ENCODE results near the gene GLB1L2.

The GLB1L2 gene

DNA sequence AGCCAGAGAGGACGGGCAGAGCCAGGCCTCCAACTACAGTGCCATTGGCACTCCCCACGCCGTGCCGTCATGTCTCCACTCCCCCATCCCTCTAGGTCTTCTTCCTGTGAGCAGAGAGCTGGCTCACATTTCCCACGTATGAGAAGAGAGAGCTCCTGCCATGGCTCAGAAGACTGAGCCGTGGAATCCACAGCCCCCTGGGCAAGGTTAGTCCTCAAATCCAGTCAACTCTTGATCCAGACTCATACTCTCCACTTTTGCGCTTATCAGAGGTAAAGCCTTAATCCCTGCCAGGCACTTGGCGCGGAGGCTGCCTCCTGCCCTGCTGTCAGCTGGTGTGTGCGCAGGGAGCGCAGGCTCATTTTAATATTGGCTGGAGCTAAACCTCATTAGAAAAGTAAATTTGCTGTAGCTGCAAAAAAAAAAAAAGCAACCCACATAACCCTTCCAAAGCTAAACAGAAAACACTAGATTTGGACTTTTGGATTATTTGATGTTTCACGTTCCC, 75.6 kb downstream of the GLB1L2 start:
- no peak for TF ChIP-seq REST (IDR thresholded peaks at IDR 0.05; ENCODE audit: insufficient read depth in 1 of 2, low read depth in 2 of 2, low read length in 2 of 2)
- no peak for TF ChIP-seq TAF1 (IDR thresholded peaks at IDR 0.05; ENCODE audit: borderline replicate concordance, insufficient read depth, low read length)
- TF ChIP-seq POLR2AphosphoS5 (IDR thresholded peaks at IDR 0.05; ENCODE audit: low read depth, low read length) = no peak
- TF ChIP-seq SIN3A (IDR thresholded peaks at IDR 0.05; ENCODE audit: borderline replicate concordance, insufficient read depth, low read length) = no peak
- TF ChIP-seq FOXP2 (optimal IDR thresholded peaks at IDR 0.05; ENCODE audit: borderline replicate concordance, extremely low read depth, extremely low read length, insufficient read depth) = no peak

DNA sequence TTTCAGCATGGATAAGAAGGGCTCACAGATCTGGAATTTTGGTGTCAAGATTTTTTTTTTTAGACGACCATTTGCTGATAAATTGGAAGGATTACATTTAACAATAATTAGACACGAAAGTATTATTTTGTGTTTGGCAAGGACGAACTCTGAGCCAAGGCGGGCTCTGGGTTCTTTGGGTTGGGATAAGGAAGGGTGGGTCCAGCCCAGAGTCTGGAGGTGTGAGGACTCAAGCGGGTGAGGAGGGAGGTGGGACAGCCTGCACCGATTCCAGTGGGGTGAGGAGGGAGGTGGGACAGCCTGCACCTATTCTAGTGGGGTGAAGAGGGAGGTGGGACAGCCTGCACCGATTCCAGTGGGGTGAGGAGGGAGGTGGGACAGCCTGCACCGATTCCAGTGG, 76.1 kb downstream of the GLB1L2 start:
- TF ChIP-seq FOXP2 (optimal IDR thresholded peaks at IDR 0.05; ENCODE audit: borderline replicate concordance, extremely low read depth, extremely low read length, insufficient read depth) = no peak
- no peak for TF ChIP-seq TAF1 (IDR thresholded peaks at IDR 0.05; ENCODE audit: borderline replicate concordance, insufficient read depth, low read length)
- no peak for TF ChIP-seq REST (IDR thresholded peaks at IDR 0.05; ENCODE audit: insufficient read depth in 1 of 2, low read depth in 2 of 2, low read length in 2 of 2)
- no peak for TF ChIP-seq SIN3A (IDR thresholded peaks at IDR 0.05; ENCODE audit: borderline replicate concordance, insufficient read depth, low read length)
- TF ChIP-seq POLR2AphosphoS5 (IDR thresholded peaks at IDR 0.05; ENCODE audit: low read depth, low read length) = no peak

DNA sequence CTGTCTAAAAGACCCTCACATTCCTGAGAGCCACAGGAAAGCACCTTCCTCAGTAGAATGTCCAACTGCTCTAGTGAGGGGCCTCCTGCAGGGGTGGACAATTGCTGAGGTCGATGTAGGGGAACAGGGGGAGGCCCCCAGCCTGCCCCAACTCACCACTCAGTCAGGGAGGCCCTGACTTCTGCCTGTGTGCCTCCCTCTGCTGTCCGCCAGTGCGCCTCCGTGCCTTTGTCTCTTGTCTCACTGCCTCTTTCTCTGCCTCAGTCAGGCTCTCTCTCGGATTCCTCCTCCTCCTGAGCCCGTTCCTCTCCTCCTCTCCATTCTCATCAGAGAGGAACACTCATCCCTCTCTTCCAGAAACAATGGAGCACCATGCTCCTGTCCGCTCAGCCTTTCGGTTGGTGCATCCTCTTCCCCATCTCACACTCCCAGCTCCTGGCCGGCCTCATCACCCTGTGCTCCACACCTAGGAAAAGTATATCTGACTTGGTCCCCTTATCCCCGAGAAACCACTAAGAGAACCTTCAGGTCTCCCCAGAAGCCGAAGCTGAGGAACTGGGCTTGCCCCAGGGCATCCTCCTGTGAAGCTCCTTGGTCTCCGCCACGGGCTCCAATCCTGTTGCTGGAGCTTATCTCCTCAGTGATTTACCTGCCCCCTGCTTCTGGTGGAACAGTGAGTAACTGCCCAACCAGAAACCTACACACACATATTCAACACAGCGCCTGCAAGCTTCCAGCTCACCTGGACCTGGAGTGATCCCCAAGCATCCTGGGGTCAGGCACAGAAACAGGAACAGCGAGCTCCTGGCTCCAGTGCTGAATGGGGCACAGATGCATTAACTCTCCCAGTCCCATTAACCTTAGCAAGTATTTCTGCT, 78.0 kb downstream of the GLB1L2 start:
- no peak for TF ChIP-seq TAF1 (IDR thresholded peaks at IDR 0.05; ENCODE audit: borderline replicate concordance, insufficient read depth, low read length)
- TF ChIP-seq SIN3A (IDR thresholded peaks at IDR 0.05; ENCODE audit: borderline replicate concordance, insufficient read depth, low read length) = no peak
- TF ChIP-seq POLR2AphosphoS5 (IDR thresholded peaks at IDR 0.05; ENCODE audit: low read depth, low read length) = no peak
- TF ChIP-seq FOXP2 (optimal IDR thresholded peaks at IDR 0.05; ENCODE audit: borderline replicate concordance, extremely low read depth, extremely low read length, insufficient read depth) = no peak
- TF ChIP-seq REST (IDR thresholded peaks at IDR 0.05; ENCODE audit: insufficient read depth in 1 of 2, low read depth in 2 of 2, low read length in 2 of 2) = no peak

GRCh38 chr11:134410766-134411165, 79.0 kb downstream of the GLB1L2 start:
- TF ChIP-seq TAF1 (IDR thresholded peaks at IDR 0.05; ENCODE audit: borderline replicate concordance, insufficient read depth, low read length) = no peak
- TF ChIP-seq POLR2AphosphoS5 (IDR thresholded peaks at IDR 0.05; ENCODE audit: low read depth, low read length) = no peak
- no peak for TF ChIP-seq SIN3A (IDR thresholded peaks at IDR 0.05; ENCODE audit: borderline replicate concordance, insufficient read depth, low read length)
- no peak for TF ChIP-seq FOXP2 (optimal IDR thresholded peaks at IDR 0.05; ENCODE audit: borderline replicate concordance, extremely low read depth, extremely low read length, insufficient read depth)
- TF ChIP-seq REST (IDR thresholded peaks at IDR 0.05; ENCODE audit: insufficient read depth in 1 of 2, low read depth in 2 of 2, low read length in 2 of 2) = no peak

All from PFSK-1 (cell line).